ENCODE measurements around the gene CAPZB. TPM values are rescaled to one million over a fixed set of nuclear protein-coding genes. Genes with fewer than 3 reads are reported as not detected.

CAPZB gene
- total and polyA plus RNA-seq, 2 of the 4 experiments (the other 2 are of a cell fraction), result 216 to 304 TPM

GRCh38 chr1:19462781-19463503 is 22.4 kb downstream of the CAPZB start:
- Histone ChIP-seq H3K56ac (ENCODE audit: extremely low read depth, insufficient read depth, low read length) (no peak overlapping the region), H3K27ac (ENCODE audit: insufficient read depth, low read length) (no peak overlapping the region), H2AK5ac (ENCODE audit: low read depth, low read length) (no peak overlapping the region), H3K27me3 (ENCODE audit: control insufficient read depth, insufficient read depth, low read length) (no peaks in the 10 kb centered on the region), H3K23ac (ENCODE audit: low read depth, low read length) (no peak overlapping the region; the same call in 1 of the 2 replicates), H3K9ac (ENCODE audit: low read depth, low read length) (no peak overlapping the region), H3K4me3 (ENCODE audit: insufficient read depth, low read depth, low read length) (no peak overlapping the region), H4K91ac (ENCODE audit: insufficient read depth, low read depth, low read length) (no peak overlapping the region), H3K79me1 (ENCODE audit: low read depth in 1 of 2, low read length in 2 of 2) (peaks cover 18 to 89% of the 10 kb centered on the region in 2 experiments; a peak in 3 of 4 replicates), H3K9me1 (ENCODE audit: insufficient read depth, low read length) (peaks cover 43% of the 10 kb centered on the region), H2BK15ac (ENCODE audit: low read depth, low read length) (no peak overlapping the region), H2AK9ac (replicated peaks; ENCODE audit: low read depth, low read length, poor library complexity) (no peak overlapping the region), H2BK5ac (ENCODE audit: low read depth, low read length, poor library complexity, severe bottlenecking) (no peak overlapping the region), H2AFZ (replicated peaks; ENCODE audit: low read length, poor library complexity) (no peak overlapping the region), H3K4me1 (ENCODE audit: control insufficient read depth, insufficient read depth, low read length) (peaks cover 22% of the 10 kb centered on the region), H3K4me2 (ENCODE audit: low read depth, low read length) (no peak overlapping the region), H3K9me3 (ENCODE audit: control insufficient read depth, insufficient read depth, low read length) (no peaks in the 10 kb centered on the region), H3K36me3 (ENCODE audit: control insufficient read depth, insufficient read depth, low read length) (peaks cover 8% of the 10 kb centered on the region), H2BK20ac (ENCODE audit: low read depth, low read length) (no peak overlapping the region), H4K20me1 (ENCODE audit: insufficient read depth, low read length) (peaks cover 95% of the 10 kb centered on the region), H4K8ac (ENCODE audit: low read depth in 2 of 2, low read length in 2 of 2) (no peak overlapping the region), H3K18ac (ENCODE audit: low read depth, low read length) (no peak overlapping the region), H2BK120ac (ENCODE audit: low read depth, low read length) (no peak overlapping the region), H3K14ac (replicated peaks; ENCODE audit: low read depth, low read length) (no peak overlapping the region), H3K4ac (ENCODE audit: low read depth, low read length) (no peak overlapping the region), H4K5ac (ENCODE audit: low read depth, low read length) (no peak overlapping the region)
- dilution Hi-C loops (cut with HindIII; ENCODE audit: low sequenced_read_pairs, unreplicated experiment), result no loop called here
- TF ChIP-seq RFX5 (IDR thresholded peaks at IDR 0.05; ENCODE audit: low read depth, low read length) (no peak), MAZ (IDR thresholded peaks at IDR 0.05; ENCODE audit: borderline replicate concordance, low read depth, low read length) (no peak), NFE2L2 (IDR thresholded peaks at IDR 0.05; ENCODE audit: low read depth, low read length) (no peak), BHLHE40 (IDR thresholded peaks at IDR 0.05; ENCODE audit: low read depth, low read length) (no peak), MXI1 (IDR thresholded peaks at IDR 0.05; ENCODE audit: borderline replicate concordance, low read depth, low read length) (no peak), CEBPB (IDR thresholded peaks at IDR 0.05; ENCODE audit: low read depth, low read length) (no peak), POLR2A (IDR thresholded peaks at IDR 0.05; ENCODE audit: low read depth, low read length) (no peak), SMC3 (IDR thresholded peaks at IDR 0.05; ENCODE audit: low read depth, low read length) (no peak), MAFK (IDR thresholded peaks at IDR 0.05; ENCODE audit: low read depth, low read length) (no peak), FOS (IDR thresholded peaks at IDR 0.05; ENCODE audit: low read depth, low read length) (no peak), CHD1 (IDR thresholded peaks at IDR 0.05; ENCODE audit: low read depth, low read length) (no peak), RAD21 (IDR thresholded peaks at IDR 0.05; ENCODE audit: low read length) (no peak)
- TF ChIP-seq, protein P1, sequence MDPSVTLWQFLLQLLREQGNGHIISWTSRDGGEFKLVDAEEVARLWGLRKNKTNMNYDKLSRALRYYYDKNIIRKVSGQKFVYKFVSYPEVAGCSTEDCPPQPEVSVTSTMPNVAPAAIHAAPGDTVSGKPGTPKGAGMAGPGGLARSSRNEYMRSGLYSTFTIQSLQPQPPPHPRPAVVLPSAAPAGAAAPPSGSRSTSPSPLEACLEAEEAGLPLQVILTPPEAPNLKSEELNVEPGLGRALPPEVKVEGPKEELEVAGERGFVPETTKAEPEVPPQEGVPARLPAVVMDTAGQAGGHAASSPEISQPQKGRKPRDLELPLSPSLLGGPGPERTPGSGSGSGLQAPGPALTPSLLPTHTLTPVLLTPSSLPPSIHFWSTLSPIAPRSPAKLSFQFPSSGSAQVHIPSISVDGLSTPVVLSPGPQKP (IDR thresholded peaks at IDR 0.05; ENCODE audit: borderline replicate concordance, low read depth, low read length), result no peak
- TF ChIP-seq, protein P2, sequence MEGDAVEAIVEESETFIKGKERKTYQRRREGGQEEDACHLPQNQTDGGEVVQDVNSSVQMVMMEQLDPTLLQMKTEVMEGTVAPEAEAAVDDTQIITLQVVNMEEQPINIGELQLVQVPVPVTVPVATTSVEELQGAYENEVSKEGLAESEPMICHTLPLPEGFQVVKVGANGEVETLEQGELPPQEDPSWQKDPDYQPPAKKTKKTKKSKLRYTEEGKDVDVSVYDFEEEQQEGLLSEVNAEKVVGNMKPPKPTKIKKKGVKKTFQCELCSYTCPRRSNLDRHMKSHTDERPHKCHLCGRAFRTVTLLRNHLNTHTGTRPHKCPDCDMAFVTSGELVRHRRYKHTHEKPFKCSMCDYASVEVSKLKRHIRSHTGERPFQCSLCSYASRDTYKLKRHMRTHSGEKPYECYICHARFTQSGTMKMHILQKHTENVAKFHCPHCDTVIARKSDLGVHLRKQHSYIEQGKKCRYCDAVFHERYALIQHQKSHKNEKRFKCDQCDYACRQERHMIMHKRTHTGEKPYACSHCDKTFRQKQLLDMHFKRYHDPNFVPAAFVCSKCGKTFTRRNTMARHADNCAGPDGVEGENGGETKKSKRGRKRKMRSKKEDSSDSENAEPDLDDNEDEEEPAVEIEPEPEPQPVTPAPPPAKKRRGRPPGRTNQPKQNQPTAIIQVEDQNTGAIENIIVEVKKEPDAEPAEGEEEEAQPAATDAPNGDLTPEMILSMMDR (conservative IDR thresholded peaks at IDR 0.05; ENCODE audit: low read depth, low read length), result no peak
- no CpG with 5 or more reads among the region's 10 CpGs for WGBS, 2 experiments (ENCODE audit: extremely low coverage in 2 of 2, insufficient read length in 1 of 2)
- no peak for ATAC-seq (ENCODE audit: low read depth)
- POLR2A ChIA-PET (ENCODE audit: unreplicated experiment), result no interaction called here
- CTCF ChIA-PET, result interaction anchor here (0.8 kb wide), 1 partner anchor 12 kb away, joined by 3 read pairs; no protein-coding TSS in a partner anchor
- intact Hi-C loops (cut with micrococcal nuclease), result no loop called here
- in situ Hi-C loops (cut with MboI; ENCODE audit: low sequenced_read_pairs), result no loop called here
- TSS peak; percentile 11 for BruUV-seq (replicated peaks)
- no peak for DNase-seq
